Measurements from ENCODE around the gene HSPB1. TPM values are rescaled to one million over a fixed set of nuclear protein-coding genes. Genes with fewer than 3 reads are reported as not detected.
"Not testable (repeated sequence)": the region's sequence is repeated elsewhere in the genome, so short reads cannot be mapped to it uniquely, and the experiment has no call there.

The HSPB1 gene
- total RNA-seq, 1 experiment from 2014 or later, result 414 TPM

DNA sequence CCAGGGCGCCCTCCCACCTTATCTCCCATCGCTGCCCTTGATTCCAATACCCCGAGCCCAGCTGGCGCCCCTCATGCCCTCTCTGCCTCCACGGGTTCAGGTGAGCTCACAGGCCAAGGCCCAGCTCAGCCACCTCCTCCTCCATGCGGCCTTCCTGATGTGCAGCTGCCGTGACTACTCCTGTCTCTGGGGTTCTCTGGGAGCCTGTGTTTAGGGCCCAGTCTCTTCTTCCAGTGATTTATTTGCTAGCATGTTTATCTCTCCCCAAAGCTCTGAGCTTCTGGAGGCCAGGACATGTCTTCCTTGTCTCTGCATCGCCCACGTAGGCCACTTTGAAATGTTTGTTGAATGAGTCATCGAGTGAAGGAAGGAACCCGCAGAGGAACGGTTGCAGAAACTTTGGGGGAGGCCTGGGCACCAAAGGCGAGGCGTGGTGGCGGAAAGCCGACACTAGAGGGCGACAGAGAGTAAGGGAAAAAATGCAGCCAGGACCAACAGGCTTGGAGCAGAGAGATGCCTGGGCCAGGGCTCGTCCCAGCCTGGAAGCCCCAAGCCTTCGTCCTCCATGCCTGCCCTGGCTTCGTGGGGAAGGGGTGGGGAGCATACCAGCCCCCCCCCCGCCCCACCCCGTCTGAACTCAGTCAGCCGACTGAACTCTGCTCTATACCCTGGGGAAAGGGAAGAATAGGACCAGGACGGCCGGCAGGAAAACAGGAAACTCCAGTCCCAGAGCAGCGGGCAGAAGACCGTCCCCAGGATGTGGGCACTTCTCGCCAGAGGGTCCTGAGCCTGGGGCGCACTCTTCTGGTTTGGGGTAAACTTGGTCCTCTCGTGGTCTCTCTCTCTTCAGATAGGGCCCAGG is 10.9 kb upstream of the HSPB1 start:
- Histone ChIP-seq H3K4me1 (replicated peaks; ENCODE audit: insufficient read depth) (peaks cover 60% of the 10 kb centered on the region), H4K20me1 (ENCODE audit: insufficient read depth) (no peaks in the 10 kb centered on the region), H3K4me2 (peak overlapping the region; percentile 80), H3K9me2 (ENCODE audit: insufficient read depth) (no peaks in the 10 kb centered on the region), H3K79me2 (ENCODE audit: low read depth) (no peaks in the 10 kb centered on the region), H3K27me3 (ENCODE audit: insufficient read depth, low read depth) (no peaks in the 10 kb centered on the region), H3K27ac (peak overlapping the region; percentile 93), H3K36me3 (ENCODE audit: low read depth) (no peaks in the 10 kb centered on the region), H3F3A (ENCODE audit: insufficient read depth, low read depth) (peaks cover 55% of the 10 kb centered on the region), H2AFZ (peak overlapping the region; percentile 65), H3K4me3 (peak overlapping the region; percentile 57), H3K9me3 (ENCODE audit: insufficient read depth, low read depth) (no peaks in the 10 kb centered on the region)
- BruUV-seq (replicated peaks), result no TSS peak
- TF ChIP-seq, protein P1, sequence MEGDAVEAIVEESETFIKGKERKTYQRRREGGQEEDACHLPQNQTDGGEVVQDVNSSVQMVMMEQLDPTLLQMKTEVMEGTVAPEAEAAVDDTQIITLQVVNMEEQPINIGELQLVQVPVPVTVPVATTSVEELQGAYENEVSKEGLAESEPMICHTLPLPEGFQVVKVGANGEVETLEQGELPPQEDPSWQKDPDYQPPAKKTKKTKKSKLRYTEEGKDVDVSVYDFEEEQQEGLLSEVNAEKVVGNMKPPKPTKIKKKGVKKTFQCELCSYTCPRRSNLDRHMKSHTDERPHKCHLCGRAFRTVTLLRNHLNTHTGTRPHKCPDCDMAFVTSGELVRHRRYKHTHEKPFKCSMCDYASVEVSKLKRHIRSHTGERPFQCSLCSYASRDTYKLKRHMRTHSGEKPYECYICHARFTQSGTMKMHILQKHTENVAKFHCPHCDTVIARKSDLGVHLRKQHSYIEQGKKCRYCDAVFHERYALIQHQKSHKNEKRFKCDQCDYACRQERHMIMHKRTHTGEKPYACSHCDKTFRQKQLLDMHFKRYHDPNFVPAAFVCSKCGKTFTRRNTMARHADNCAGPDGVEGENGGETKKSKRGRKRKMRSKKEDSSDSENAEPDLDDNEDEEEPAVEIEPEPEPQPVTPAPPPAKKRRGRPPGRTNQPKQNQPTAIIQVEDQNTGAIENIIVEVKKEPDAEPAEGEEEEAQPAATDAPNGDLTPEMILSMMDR (conservative IDR thresholded peaks at IDR 0.05), result peak; percentile 97
- TF ChIP-seq EZH2 (IDR thresholded peaks at IDR 0.05; ENCODE audit: low read depth), result no peak
- intact Hi-C loops (cut with micrococcal nuclease; ENCODE audit: unreplicated experiment), result loop anchor here (1.0 to 5.0 kb wide), 6 partner anchors 19 to 244 kb away; partner anchors contain the start of genes MDH2, STYXL1 and YWHAG
- ChIA-PET POLR2A (ENCODE audit: unreplicated experiment) (interaction anchor here (0.6 to 0.9 kb wide), 7 partner anchors 9 to 1630 kb away, joined by 3 to 10 read pairs (median 3); partner anchors contain the start of genes HSPB1, MDH2 and STYXL1), CTCF (interaction anchor here (0.5 to 2.1 kb wide), 9 partner anchors 16 to 1236 kb away, joined by 3 to 15 read pairs (median 4); partner anchors contain the start of gene SRRM3)
- peak; percentile 97 to 100 for DNase-seq

DNA sequence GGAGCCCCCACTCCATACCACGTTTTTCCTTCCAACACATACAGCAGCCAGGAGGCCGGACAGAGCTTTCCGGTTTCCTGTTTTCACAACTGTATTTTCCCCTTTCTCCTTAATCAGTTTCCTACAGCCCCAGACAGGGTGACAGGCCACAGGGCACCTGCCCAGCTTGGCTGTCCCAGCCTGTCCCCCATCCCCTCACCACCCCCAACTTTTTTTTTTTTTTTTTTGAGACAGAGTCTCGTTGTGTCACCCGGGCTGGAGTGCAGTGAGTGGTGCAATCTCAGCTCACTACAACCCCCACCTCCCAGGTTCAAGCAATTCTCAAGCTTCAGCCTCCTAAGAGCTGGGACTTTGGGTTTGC is 10.3 kb upstream of the HSPB1 start:
- ChIA-PET POLR2A (ENCODE audit: unreplicated experiment) (interaction anchor here (0.6 to 0.8 kb wide), 3 partner anchors 9 to 100 kb away, joined by 3 to 10 read pairs (median 4); partner anchors contain the start of gene HSPB1), CTCF (interaction anchor here (0.7 to 2.1 kb wide), 3 partner anchors 22 to 425 kb away, joined by 4 to 13 read pairs (median 11); no protein-coding TSS in a partner anchor)
- H3K27me3 ChIP-seq (ENCODE audit: insufficient read depth, low read depth), result no peaks in the 10 kb centered on the region
- H3K9me3 ChIP-seq (ENCODE audit: insufficient read depth, low read depth), result no peaks in the 10 kb centered on the region
- H3K4me1 ChIP-seq (replicated peaks; ENCODE audit: insufficient read depth), result peaks cover 66% of the 10 kb centered on the region
- H3K9me2 ChIP-seq (ENCODE audit: insufficient read depth), result no peaks in the 10 kb centered on the region
- no peaks in the 10 kb centered on the region for H3K79me2 ChIP-seq (ENCODE audit: low read depth)
- TF ChIP-seq, protein P1 (conservative IDR thresholded peaks at IDR 0.05), result no peak
- no peak for TF ChIP-seq EZH2 (IDR thresholded peaks at IDR 0.05; ENCODE audit: low read depth)
- H3K27ac ChIP-seq, result peak overlapping the region; percentile 93
- intact Hi-C loops (cut with micrococcal nuclease; ENCODE audit: unreplicated experiment), result loop anchor here (5.0 kb wide), 2 partner anchors 205 to 245 kb away; partner anchors contain the start of genes MDH2 and STYXL1
- H3K36me3 ChIP-seq (ENCODE audit: low read depth), result no peaks in the 10 kb centered on the region
- H4K20me1 ChIP-seq (ENCODE audit: insufficient read depth), result no peaks in the 10 kb centered on the region
- H3F3A ChIP-seq (ENCODE audit: insufficient read depth, low read depth), result peaks cover 61% of the 10 kb centered on the region
- H3K4me3 ChIP-seq, result peak overlapping the region; percentile 57
- TSS peak; percentile 86 for BruUV-seq (replicated peaks)
- peak overlapping the region; percentile 80 for H3K4me2 ChIP-seq
- peak overlapping the region; percentile 65 for H2AFZ ChIP-seq
- peak in 1 of 2 experiments; percentile 50 for DNase-seq

DNA sequence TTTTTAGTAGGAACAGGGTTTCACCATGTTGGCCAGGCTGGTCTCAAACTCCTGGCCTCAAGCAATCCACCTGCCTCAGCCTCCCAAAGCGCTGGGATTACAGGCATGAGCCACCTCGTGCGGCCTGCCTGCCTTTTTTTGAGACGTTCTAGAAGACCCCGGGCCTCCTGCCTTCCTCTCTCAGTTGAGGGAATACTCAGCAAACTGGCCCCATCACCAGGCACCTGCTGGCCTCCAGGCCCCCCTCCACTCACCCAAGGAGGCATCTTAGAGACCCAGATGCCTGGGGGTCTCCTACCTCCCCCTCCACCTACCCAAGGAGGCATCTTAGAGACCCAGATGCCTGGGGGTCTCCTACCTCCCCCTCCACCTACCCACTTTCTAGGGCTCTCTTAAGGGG is 9.6 kb upstream of the HSPB1 start:
- Histone ChIP-seq H3F3A (ENCODE audit: insufficient read depth, low read depth) (peaks cover 69% of the 10 kb centered on the region), H3K4me1 (replicated peaks; ENCODE audit: insufficient read depth) (peaks cover 72% of the 10 kb centered on the region), H3K27ac (peak overlapping the region; percentile 93), H3K4me3 (peak overlapping the region; percentile 57; the same call in 1 of the 2 replicates), H3K4me2 (peak overlapping the region; percentile 80)
- intact Hi-C loops (cut with micrococcal nuclease; ENCODE audit: unreplicated experiment), result loop anchor here (5.0 kb wide), 2 partner anchors 206 to 246 kb away; partner anchors contain the start of genes MDH2 and STYXL1
- BruUV-seq (replicated peaks); H2AFZ ChIP-seq; H3K36me3 ChIP-seq (ENCODE audit: low read depth); H3K27me3 ChIP-seq (ENCODE audit: insufficient read depth, low read depth); DNase-seq; H4K20me1 ChIP-seq (ENCODE audit: insufficient read depth); POLR2A ChIA-PET (ENCODE audit: unreplicated experiment); H3K9me3 ChIP-seq (ENCODE audit: insufficient read depth, low read depth); H3K79me2 ChIP-seq (ENCODE audit: low read depth); H3K9me2 ChIP-seq (ENCODE audit: insufficient read depth): not testable (repeated sequence)
- CTCF ChIA-PET, result interaction anchor here (0.7 to 2.1 kb wide), 3 partner anchors 21 to 426 kb away, joined by 4 to 13 read pairs (median 11); no protein-coding TSS in a partner anchor

Measured in PC-9 (cell line).